ENCODE measurements around the gene ATP11A.
A peak's percentile ranks its signal among the peaks of the same experiment; 100 is the strongest.

The ATP11A gene

GRCh38 chr13:112887557-112887991 lies 197.7 kb downstream of the ATP11A start:
- DNase-seq = no peak

GRCh38 chr13:112888238-112889111 lies 198.6 kb downstream of the ATP11A start:
- no peak for DNase-seq

GRCh38 chr13:112889351-112890290 lies 199.8 kb downstream of the ATP11A start:
- DNase-seq = no peak

- DNase-seq = no peak
Observed at GRCh38 chr13:112890316-112891145, 200.7 kb downstream of the ATP11A start.

- DNase-seq = no peak
Observed at GRCh38 chr13:112891477-112892401, 201.9 kb downstream of the ATP11A start.

GRCh38 chr13:112892426-112893206 lies 202.8 kb downstream of the ATP11A start:
- DNase-seq = no peak

GRCh38 chr13:112893207-112893569 lies 203.3 kb downstream of the ATP11A start:
- no peak for DNase-seq

GRCh38 chr13:112893570-112894422 lies 204.0 kb downstream of the ATP11A start:
- no peak for DNase-seq

- no peak for DNase-seq
Observed at GRCh38 chr13:112894423-112894672, 204.5 kb downstream of the ATP11A start.

GRCh38 chr13:112894673-112895481 lies 205.0 kb downstream of the ATP11A start:
- DNase-seq = no peak

GRCh38 chr13:112895521-112896465 lies 206.0 kb downstream of the ATP11A start:
- peak; percentile 100 for DNase-seq

- no peak for DNase-seq
Observed at GRCh38 chr13:112896736-112897602, 207.1 kb downstream of the ATP11A start.

- no peak for DNase-seq
Observed at GRCh38 chr13:112897603-112897955, 207.7 kb downstream of the ATP11A start.

GRCh38 chr13:112897956-112898620 lies 208.2 kb downstream of the ATP11A start:
- no peak for DNase-seq

- no peak for DNase-seq
Observed at GRCh38 chr13:112898621-112899280, 208.9 kb downstream of the ATP11A start.
